ENCODE measurements around the gene PTGES3. TPM values are rescaled to one million over a fixed set of nuclear protein-coding genes. Genes with fewer than 3 reads are reported as not detected.

Gene PTGES3
- total RNA-seq, 6 experiments from 2014 or later: 70.0 to 184 (median 81.8) TPM

DNA sequence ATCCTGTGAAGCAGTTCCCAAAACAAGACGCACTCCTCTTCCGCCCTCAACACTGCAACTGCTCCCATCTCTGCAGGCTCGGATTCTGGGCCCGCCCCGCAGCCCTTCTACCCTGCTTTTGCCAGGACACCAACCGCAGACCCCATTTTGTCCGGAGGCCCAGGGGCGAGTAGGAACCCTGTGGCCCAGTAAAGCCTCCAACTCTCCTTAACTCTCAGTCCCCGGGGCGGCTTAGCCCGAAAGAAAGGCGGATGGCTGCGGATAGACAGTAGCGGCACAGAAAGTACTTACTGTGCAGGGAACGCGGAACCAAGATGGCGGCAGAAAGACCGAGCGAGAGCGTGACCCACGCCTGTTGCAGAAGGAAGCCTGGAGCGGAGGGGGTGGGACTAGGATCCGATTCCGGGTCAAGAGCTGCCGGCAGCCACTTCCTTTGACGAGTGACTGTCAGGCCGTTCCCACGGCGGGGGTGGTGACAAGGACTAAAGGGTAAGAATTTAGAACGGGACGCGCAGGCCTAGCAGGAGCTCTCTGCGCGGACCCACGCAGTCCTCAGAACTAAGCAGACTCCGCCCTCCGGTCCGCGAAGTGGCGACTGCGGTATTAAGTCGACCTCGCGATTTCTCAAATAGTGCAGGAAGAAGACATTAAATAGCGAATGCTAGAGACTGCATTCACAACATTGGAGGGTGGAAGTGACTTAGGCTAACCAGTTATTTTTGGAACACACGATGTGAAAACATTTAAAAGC, 37.1 kb upstream of the PTGES3 start, which contains the start of gene NACA:
Gene NACA (minus strand): TSS at position 328 of the 751 bp plus-strand sequence. CDS start 778 bp downstream, outside the sequence.
- intact Hi-C loops (cut with DNase I): no loop called here
- peaks cover 0 to 7% (median 2%) of the 10 kb centered on the region in 4 donors for H3K36me3 ChIP-seq
- under 1% methylated on average over 18 of the region's 46 CpGs for WGBS (ENCODE audit: insufficient coverage, low coverage, low lambda C conversion rate, missing lambda C conversion rate)
- peaks cover 0 to 50% (median 20%) of the 10 kb centered on the region in 4 donors for H3K4me1 ChIP-seq
- ATAC-seq: peak; percentile 94 to 98 (median 95)
- TF ChIP-seq, protein P1, sequence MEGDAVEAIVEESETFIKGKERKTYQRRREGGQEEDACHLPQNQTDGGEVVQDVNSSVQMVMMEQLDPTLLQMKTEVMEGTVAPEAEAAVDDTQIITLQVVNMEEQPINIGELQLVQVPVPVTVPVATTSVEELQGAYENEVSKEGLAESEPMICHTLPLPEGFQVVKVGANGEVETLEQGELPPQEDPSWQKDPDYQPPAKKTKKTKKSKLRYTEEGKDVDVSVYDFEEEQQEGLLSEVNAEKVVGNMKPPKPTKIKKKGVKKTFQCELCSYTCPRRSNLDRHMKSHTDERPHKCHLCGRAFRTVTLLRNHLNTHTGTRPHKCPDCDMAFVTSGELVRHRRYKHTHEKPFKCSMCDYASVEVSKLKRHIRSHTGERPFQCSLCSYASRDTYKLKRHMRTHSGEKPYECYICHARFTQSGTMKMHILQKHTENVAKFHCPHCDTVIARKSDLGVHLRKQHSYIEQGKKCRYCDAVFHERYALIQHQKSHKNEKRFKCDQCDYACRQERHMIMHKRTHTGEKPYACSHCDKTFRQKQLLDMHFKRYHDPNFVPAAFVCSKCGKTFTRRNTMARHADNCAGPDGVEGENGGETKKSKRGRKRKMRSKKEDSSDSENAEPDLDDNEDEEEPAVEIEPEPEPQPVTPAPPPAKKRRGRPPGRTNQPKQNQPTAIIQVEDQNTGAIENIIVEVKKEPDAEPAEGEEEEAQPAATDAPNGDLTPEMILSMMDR (IDR thresholded peaks at IDR 0.05): no peak
- TF ChIP-seq POLR2A (IDR thresholded peaks at IDR 0.05): peak; percentile 96
- peak within 1 kb of the TSS; percentile 92 to 94 (median 93) for H3K27ac ChIP-seq
- no peaks in the 10 kb centered on the region for H3K9me3 ChIP-seq
- H3K4me3 ChIP-seq: peak within 1 kb of the TSS; percentile 83 to 92 (median 90)
- H3K27me3 ChIP-seq: no peaks in the 10 kb centered on the region
- DNase-seq: peak; percentile 99

GRCh38 chr12:56724701-56724971, 36.6 kb upstream of the PTGES3 start:
- TF ChIP-seq, protein P1 (IDR thresholded peaks at IDR 0.05): no peak
- TF ChIP-seq POLR2A (IDR thresholded peaks at IDR 0.05): no peak
- intact Hi-C loops (cut with DNase I): no loop called here
- WGBS (ENCODE audit: insufficient coverage, low coverage, low lambda C conversion rate, missing lambda C conversion rate): 0% methylated on average over 9 of the region's 9 CpGs
- DNase-seq: no peak
- peak; percentile 5 to 15 (median 10) for ATAC-seq
- Histone ChIP-seq H3K4me3 (peak overlapping the region; percentile 83 to 92 (median 90)), H3K4me1 (peaks cover 0 to 50% (median 20%) of the 10 kb centered on the region in 4 donors), H3K27ac (peak overlapping the region; percentile 92 to 94 (median 93)), H3K27me3 (no peaks in the 10 kb centered on the region), H3K36me3 (peaks cover 0 to 10% (median 5%) of the 10 kb centered on the region in 4 donors), H3K9me3 (no peaks in the 10 kb centered on the region)

DNA sequence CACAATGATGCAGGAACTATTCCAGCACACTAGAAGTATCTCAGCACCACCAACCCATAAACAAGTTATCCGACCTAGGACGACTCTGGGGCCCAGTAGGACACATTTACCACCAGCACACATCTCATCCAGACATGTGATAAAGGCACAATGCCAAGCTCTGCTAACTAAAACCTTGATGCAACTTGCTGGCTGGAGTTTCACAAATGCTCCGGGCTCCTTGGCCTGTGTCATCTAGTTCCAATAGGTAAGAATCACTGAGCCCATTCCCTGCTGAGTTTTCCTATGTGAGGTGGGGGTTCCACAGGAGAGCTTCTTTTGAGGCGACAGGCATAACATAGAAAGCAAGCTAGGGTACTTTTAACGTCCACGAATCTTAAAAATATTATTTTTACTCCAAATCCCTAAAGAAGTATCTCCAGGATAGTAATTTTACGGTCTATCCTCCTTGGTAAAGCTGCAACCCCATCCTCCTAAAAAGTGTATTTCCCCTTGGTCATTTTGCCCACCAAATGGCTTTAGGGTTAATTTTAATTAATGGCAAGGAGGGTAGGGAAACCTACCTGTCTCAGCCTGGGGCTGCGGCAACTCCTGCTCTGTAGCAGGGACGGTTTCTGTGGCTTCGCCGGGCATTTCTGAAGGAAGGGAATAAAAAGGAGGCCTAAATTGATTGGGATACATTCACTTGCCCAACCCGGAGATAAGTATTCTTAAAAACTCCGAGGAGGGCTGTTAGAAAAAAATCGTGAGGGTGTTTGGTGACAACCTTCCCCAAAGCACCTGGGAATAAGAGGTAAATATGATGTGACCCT, 36.0 kb upstream of the PTGES3 start:
- Histone ChIP-seq H3K4me1 (peaks cover 0 to 50% (median 20%) of the 10 kb centered on the region in 4 donors), H3K27ac (peak overlapping the region; percentile 92 to 94 (median 93)), H3K27me3 (no peaks in the 10 kb centered on the region), H3K9me3 (no peaks in the 10 kb centered on the region), H3K4me3 (peak overlapping the region; percentile 83 to 92 (median 90)), H3K36me3 (peaks cover 0 to 15% (median 8%) of the 10 kb centered on the region in 4 donors)
- intact Hi-C loops (cut with DNase I): no loop called here
- 0% methylated on average over 14 of the region's 14 CpGs for WGBS (ENCODE audit: insufficient coverage, low coverage, low lambda C conversion rate, missing lambda C conversion rate)
- ATAC-seq: peak; percentile 48 to 56 (median 52)
- TF ChIP-seq, protein P1 (IDR thresholded peaks at IDR 0.05): no peak
- peak; percentile 66 for TF ChIP-seq POLR2A (IDR thresholded peaks at IDR 0.05)
- DNase-seq: peak; percentile 60 to 79 (median 65)

- intact Hi-C loops (cut with DNase I): no loop called here
- ATAC-seq (no peak), DNase-seq (no peak)
- Histone ChIP-seq H3K4me3 (peak overlapping the region; percentile 83 to 92 (median 90)), H3K4me1 (peaks cover 0 to 50% (median 20%) of the 10 kb centered on the region in 4 donors), H3K27me3 (no peaks in the 10 kb centered on the region), H3K27ac (peak overlapping the region; percentile 92 to 94 (median 93)), H3K36me3 (peaks cover 0 to 18% (median 9%) of the 10 kb centered on the region in 4 donors), H3K9me3 (no peaks in the 10 kb centered on the region)
- TF ChIP-seq, protein P1 (IDR thresholded peaks at IDR 0.05): no peak
- TF ChIP-seq POLR2A (IDR thresholded peaks at IDR 0.05): no peak
- 33% methylated on average over 3 of the region's 3 CpGs for WGBS (ENCODE audit: insufficient coverage, low coverage, low lambda C conversion rate, missing lambda C conversion rate)
Measured at GRCh38 chr12:56723352-56723751, 35.3 kb upstream of the PTGES3 start.
